ENCODE measurements around the gene TM2D1.

Gene TM2D1

DNA sequence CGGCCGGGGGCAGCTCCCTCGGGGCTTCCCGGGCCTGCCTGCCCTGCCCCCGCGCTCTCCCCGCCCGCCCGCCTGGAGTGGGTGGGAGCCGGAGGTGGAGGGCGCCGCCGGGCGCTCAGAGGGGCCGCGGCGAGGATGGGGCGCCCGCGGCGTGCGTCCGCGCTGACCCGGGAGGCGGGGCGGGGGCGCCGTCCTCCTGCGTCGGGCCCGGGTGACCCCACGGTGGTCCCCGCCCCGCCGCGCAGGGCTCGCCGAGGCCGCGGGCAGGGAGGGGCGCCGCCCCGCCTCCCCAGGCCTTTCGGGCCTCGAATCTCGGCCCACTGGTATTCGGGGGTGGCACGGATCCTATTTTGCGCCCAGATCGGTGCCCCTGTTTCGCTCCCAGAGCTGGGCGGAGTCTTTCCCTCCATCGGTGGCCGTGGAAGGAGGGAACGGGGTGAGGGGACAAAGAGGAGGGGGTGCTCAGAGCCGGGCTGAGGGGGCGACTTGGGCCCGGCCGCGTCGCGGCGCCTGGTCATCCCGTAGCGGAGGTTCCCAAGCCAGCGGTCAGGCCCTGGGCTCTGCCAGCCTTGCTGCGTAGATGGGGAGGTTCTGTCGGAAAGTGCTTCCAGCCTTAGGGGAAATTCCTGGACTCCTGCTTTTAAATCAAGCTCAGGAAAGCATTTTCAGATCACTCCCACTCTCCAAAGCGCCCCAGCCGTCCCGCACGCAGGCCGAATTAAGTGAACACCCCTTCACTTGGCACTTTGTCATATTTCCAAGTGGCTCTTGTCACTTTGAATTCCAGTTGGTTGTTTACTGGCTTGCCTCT, 17.9 kb upstream of the TM2D1 start:
- Histone ChIP-seq H2AFZ (ENCODE audit: low read depth, low read length, severe bottlenecking) (peak overlapping the region; percentile 90), H3K36me3 (ENCODE audit: low read length) (no peaks in the 10 kb centered on the region), H3K4me2 (ENCODE audit: low read depth, low read length, poor library complexity, severe bottlenecking) (peak overlapping the region; percentile 73), H3K79me2 (ENCODE audit: insufficient read depth, low read length) (no peaks in the 10 kb centered on the region; the same call in 1 of the 2 replicates), H3K4me3 (ENCODE audit: insufficient read depth, low read length, poor library complexity, severe bottlenecking) (peak overlapping the region; percentile 64), H3F3A (ENCODE audit: insufficient read depth) (peaks cover 13% of the 10 kb centered on the region), H4K20me1 (ENCODE audit: low read depth, low read length) (no peaks in the 10 kb centered on the region), H3K9me2 (replicated peaks; ENCODE audit: insufficient read depth, low read length) (no peaks in the 10 kb centered on the region), H3K27me3 (ENCODE audit: low read length) (no peaks in the 10 kb centered on the region), H3K27ac (ENCODE audit: low read depth, low read length) (no peak overlapping the region), H3K9me3 (ENCODE audit: insufficient read depth, low read length) (no peaks in the 10 kb centered on the region), H3K9ac (ENCODE audit: low read length) (peak overlapping the region; percentile 61)
- TF ChIP-seq EZH2phosphoT487 (conservative IDR thresholded peaks at IDR 0.05; ENCODE audit: low read length), result no peak
- TF ChIP-seq, protein P1, sequence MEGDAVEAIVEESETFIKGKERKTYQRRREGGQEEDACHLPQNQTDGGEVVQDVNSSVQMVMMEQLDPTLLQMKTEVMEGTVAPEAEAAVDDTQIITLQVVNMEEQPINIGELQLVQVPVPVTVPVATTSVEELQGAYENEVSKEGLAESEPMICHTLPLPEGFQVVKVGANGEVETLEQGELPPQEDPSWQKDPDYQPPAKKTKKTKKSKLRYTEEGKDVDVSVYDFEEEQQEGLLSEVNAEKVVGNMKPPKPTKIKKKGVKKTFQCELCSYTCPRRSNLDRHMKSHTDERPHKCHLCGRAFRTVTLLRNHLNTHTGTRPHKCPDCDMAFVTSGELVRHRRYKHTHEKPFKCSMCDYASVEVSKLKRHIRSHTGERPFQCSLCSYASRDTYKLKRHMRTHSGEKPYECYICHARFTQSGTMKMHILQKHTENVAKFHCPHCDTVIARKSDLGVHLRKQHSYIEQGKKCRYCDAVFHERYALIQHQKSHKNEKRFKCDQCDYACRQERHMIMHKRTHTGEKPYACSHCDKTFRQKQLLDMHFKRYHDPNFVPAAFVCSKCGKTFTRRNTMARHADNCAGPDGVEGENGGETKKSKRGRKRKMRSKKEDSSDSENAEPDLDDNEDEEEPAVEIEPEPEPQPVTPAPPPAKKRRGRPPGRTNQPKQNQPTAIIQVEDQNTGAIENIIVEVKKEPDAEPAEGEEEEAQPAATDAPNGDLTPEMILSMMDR (IDR thresholded peaks at IDR 0.05; ENCODE audit: insufficient read depth, low read length, poor library complexity, severe bottlenecking), result no peak

DNA sequence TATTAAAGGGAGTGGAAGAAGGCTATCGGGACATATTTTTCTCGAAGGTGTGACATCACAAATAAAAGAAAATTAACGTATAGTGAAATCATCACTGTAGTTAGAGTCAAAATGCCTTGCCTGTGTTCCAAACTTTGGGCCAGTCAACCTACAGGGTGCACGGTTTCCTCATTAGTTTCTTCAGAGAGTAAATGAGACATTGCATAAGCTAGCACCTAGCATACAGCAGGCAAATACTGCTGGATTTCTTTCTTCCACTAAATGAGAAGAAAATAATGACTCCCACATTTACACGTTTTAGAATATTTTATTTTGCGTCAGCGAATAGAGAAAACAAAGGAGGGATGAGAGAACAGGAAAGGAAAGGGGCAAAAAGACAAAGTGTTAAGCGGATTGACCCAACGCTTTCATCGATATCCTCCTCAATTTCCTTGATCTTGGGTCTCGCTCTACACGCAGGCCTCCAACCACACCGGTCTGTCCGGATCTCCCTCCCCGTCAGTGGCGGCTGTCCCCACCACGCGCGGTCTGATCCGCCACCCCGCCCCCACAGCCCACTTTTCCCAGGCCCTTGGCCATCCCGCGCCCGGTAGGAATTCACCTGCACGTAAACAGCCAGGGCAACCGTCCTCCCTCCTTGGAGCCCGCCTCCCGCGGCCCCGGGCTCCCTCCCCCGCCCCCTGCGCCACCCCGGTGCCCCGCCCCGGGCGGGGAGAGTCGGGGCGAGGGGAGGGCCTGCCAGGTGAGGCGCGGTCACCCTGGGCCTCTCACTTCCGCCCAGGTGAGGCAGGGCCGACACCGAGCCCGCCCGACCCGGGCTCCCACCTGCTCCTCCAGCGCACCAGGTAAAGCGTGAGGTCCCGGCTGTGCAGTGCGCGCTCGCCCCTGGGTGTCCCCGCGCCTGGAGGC, 17.0 kb upstream of the TM2D1 start, which contains the start of gene PATJ:
TSS of gene PATJ (plus strand) at position 770 of the 909 bp plus-strand sequence. CDS start 20,413 bp downstream, outside the sequence.
- Histone ChIP-seq H3K9me2 (replicated peaks; ENCODE audit: insufficient read depth, low read length) (no peaks in the 10 kb centered on the region), H3K9ac (ENCODE audit: low read length) (peak within 1 kb of the TSS; percentile 61), H3K79me2 (ENCODE audit: insufficient read depth, low read length) (no peaks in the 10 kb centered on the region; the same call in 1 of the 2 replicates), H3K9me3 (ENCODE audit: insufficient read depth, low read length) (no peaks in the 10 kb centered on the region), H3F3A (ENCODE audit: insufficient read depth) (peaks cover 13% of the 10 kb centered on the region), H3K27ac (ENCODE audit: low read depth, low read length) (no peak within 1 kb of the TSS), H3K27me3 (ENCODE audit: low read length) (no peaks in the 10 kb centered on the region), H3K4me3 (ENCODE audit: insufficient read depth, low read length, poor library complexity, severe bottlenecking) (peak within 1 kb of the TSS; percentile 64), H4K20me1 (ENCODE audit: low read depth, low read length) (no peaks in the 10 kb centered on the region), H3K4me2 (ENCODE audit: low read depth, low read length, poor library complexity, severe bottlenecking) (peak within 1 kb of the TSS; percentile 73), H2AFZ (ENCODE audit: low read depth, low read length, severe bottlenecking) (peak within 1 kb of the TSS; percentile 90), H3K36me3 (ENCODE audit: low read length) (no peaks in the 10 kb centered on the region)
- TF ChIP-seq, protein P1 (IDR thresholded peaks at IDR 0.05; ENCODE audit: insufficient read depth, low read length, poor library complexity, severe bottlenecking), result no peak
- no peak for TF ChIP-seq EZH2phosphoT487 (conservative IDR thresholded peaks at IDR 0.05; ENCODE audit: low read length)

DNA sequence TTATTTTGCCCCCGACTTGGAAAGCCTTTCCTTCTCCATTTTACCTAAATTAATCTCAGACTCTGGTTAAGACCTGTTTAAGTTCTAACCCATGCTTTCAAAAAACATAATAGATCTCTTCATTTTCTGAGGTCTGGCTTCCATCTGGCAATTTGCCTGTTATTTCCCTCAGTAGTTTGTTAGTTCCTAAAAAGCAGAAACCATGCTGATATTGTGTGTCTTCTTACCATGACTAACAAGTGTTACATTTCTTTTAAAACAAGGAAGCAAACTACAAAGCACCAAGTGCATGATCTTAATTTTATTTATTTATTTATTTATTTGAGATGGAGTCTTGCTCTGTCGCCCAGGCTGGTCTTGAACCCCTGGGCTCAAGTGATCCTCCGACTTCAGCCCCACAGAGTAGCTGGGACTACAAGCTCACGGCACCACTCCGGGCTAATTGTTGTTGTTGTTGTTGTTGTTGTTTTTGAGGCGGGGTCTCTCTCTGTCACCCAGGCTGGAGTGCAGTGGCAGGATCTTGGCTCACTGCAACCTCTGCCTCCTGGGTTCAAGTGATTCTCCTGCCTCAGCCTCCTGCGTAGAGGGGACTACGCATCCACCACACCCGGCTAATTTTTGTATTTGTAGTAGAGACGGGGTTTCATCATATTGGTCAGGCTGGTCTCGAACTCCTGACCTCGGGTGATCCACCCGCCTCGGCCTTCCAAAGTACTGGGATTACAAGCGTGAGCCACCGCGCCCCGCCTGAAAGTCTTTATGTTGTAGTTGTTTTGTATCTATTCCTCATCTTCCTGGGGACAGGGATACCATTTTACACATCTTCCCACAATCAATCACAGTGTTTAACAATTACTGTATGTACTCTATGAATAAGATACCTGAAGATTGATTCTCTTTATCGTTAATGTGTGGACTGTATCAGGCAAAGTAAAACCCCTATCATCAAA, 16.1 kb upstream of the TM2D1 start:
- Histone ChIP-seq H3K27me3 (ENCODE audit: low read length) (no peaks in the 10 kb centered on the region), H3K9ac (ENCODE audit: low read length) (peak overlapping the region; percentile 61), H2AFZ (ENCODE audit: low read depth, low read length, severe bottlenecking) (peak overlapping the region; percentile 90)

More for the DNA sequence above, 16.1 kb upstream of the TM2D1 start:
- TF ChIP-seq, protein P1 (IDR thresholded peaks at IDR 0.05; ENCODE audit: insufficient read depth, low read length, poor library complexity, severe bottlenecking), result no peak
- Histone ChIP-seq H3K36me3 (ENCODE audit: low read length) (no peaks in the 10 kb centered on the region), H3K27ac (ENCODE audit: low read depth, low read length) (no peak overlapping the region), H3F3A (ENCODE audit: insufficient read depth) (peaks cover 13% of the 10 kb centered on the region), H3K4me3 (ENCODE audit: insufficient read depth, low read length, poor library complexity, severe bottlenecking) (peak overlapping the region; percentile 64), H3K79me2 (ENCODE audit: insufficient read depth, low read length) (no peaks in the 10 kb centered on the region; the same call in 1 of the 2 replicates), H3K9me2 (replicated peaks; ENCODE audit: insufficient read depth, low read length) (no peaks in the 10 kb centered on the region), H3K9me3 (ENCODE audit: insufficient read depth, low read length) (no peaks in the 10 kb centered on the region), H3K4me2 (ENCODE audit: low read depth, low read length, poor library complexity, severe bottlenecking) (peak overlapping the region; percentile 73), H4K20me1 (ENCODE audit: low read depth, low read length) (no peaks in the 10 kb centered on the region)

Measured in SU-DHL-6 (cell line).